Measurements from ENCODE around the gene CD47. TPM values are rescaled to one million over a fixed set of nuclear protein-coding genes. Genes with fewer than 3 reads are reported as not detected.

The CD47 gene
- total RNA-seq, 1 experiment from 2014 or later: 15.5 TPM

- TF ChIP-seq CTCF (IDR thresholded peaks at IDR 0.05; ENCODE audit: insufficient read depth in 1 of 2, low read depth in 1 of 2, low read length in 1 of 2, severe bottlenecking in 1 of 2, unreplicated experiment in 1 of 2): no peak
- DNase-seq: no peak
- BruUV-seq (replicated peaks): no TSS peak
- CTCF ChIA-PET: no interaction called here
- Mint-ChIP-seq H3K27me3 (ENCODE audit: insufficient read depth, unreplicated experiment) (peaks cover 3% of the 10 kb centered on the region), H3K4me1 (ENCODE audit: low read depth, unreplicated experiment) (no peaks in the 10 kb centered on the region), H3K27ac (ENCODE audit: unreplicated experiment) (no peak overlapping the region), H3K4me3 (ENCODE audit: unreplicated experiment) (no peak overlapping the region), H3K9me3 (ENCODE audit: unreplicated experiment) (no peaks in the 10 kb centered on the region), H3K36me3 (ENCODE audit: insufficient read depth, unreplicated experiment) (no peaks in the 10 kb centered on the region)
- H3K36me3 ChIP-seq (ENCODE audit: control insufficient read depth, insufficient read depth, low read length): no peaks in the 10 kb centered on the region
- POLR2A ChIA-PET: no interaction called here
- H3K4me1 ChIP-seq: no peaks in the 10 kb centered on the region
- intact Hi-C loops (cut with micrococcal nuclease; ENCODE audit: unreplicated experiment): no loop called here
- H3K9me3 ChIP-seq: no peaks in the 10 kb centered on the region
- no peak overlapping the region for H3K4me3 ChIP-seq (ENCODE audit: low read depth, low read length)
- no peaks in the 10 kb centered on the region for H3K27me3 ChIP-seq (replicated peaks; ENCODE audit: control insufficient read depth, insufficient read depth, low read length)
Measured at GRCh38 chr3:108073764-108074431, 16.9 kb downstream of the CD47 start.

GRCh38 chr3:108071368-108071767 lies 19.5 kb downstream of the CD47 start:
- Histone ChIP-seq H3K4me3 (ENCODE audit: low read depth, low read length) (no peak overlapping the region), H3K4me1 (no peaks in the 10 kb centered on the region), H3K9me3 (no peaks in the 10 kb centered on the region), H3K36me3 (ENCODE audit: control insufficient read depth, insufficient read depth, low read length) (no peaks in the 10 kb centered on the region), H3K27me3 (replicated peaks; ENCODE audit: control insufficient read depth, insufficient read depth, low read length) (no peaks in the 10 kb centered on the region)
- POLR2A ChIA-PET: no interaction called here
- Mint-ChIP-seq H3K4me3 (ENCODE audit: unreplicated experiment) (no peak overlapping the region), H3K36me3 (ENCODE audit: insufficient read depth, unreplicated experiment) (no peaks in the 10 kb centered on the region), H3K27me3 (ENCODE audit: insufficient read depth, unreplicated experiment) (peaks cover 3% of the 10 kb centered on the region), H3K9me3 (ENCODE audit: unreplicated experiment) (no peaks in the 10 kb centered on the region), H3K4me1 (ENCODE audit: low read depth, unreplicated experiment) (no peaks in the 10 kb centered on the region), H3K27ac (ENCODE audit: unreplicated experiment) (no peak overlapping the region)
- intact Hi-C loops (cut with micrococcal nuclease; ENCODE audit: unreplicated experiment): no loop called here
- CTCF ChIA-PET: no interaction called here
- no peak for TF ChIP-seq CTCF (IDR thresholded peaks at IDR 0.05; ENCODE audit: insufficient read depth in 1 of 2, low read depth in 1 of 2, low read length in 1 of 2, severe bottlenecking in 1 of 2, unreplicated experiment in 1 of 2)
- no TSS peak for BruUV-seq (replicated peaks)
- DNase-seq: no peak

- intact Hi-C loops (cut with micrococcal nuclease; ENCODE audit: unreplicated experiment): no loop called here
- no TSS peak for BruUV-seq (replicated peaks)
- Histone ChIP-seq H3K36me3 (ENCODE audit: control insufficient read depth, insufficient read depth, low read length) (no peaks in the 10 kb centered on the region), H3K4me3 (ENCODE audit: low read depth, low read length) (no peak overlapping the region), H3K27me3 (replicated peaks; ENCODE audit: control insufficient read depth, insufficient read depth, low read length) (no peaks in the 10 kb centered on the region), H3K4me1 (no peaks in the 10 kb centered on the region), H3K9me3 (no peaks in the 10 kb centered on the region)
- Mint-ChIP-seq H3K9me3 (ENCODE audit: unreplicated experiment) (no peaks in the 10 kb centered on the region), H3K27ac (ENCODE audit: unreplicated experiment) (no peak overlapping the region), H3K4me3 (ENCODE audit: unreplicated experiment) (no peak overlapping the region), H3K4me1 (ENCODE audit: low read depth, unreplicated experiment) (no peaks in the 10 kb centered on the region), H3K36me3 (ENCODE audit: insufficient read depth, unreplicated experiment) (no peaks in the 10 kb centered on the region), H3K27me3 (ENCODE audit: insufficient read depth, unreplicated experiment) (peaks cover 3% of the 10 kb centered on the region)
- no peak for TF ChIP-seq CTCF (IDR thresholded peaks at IDR 0.05; ENCODE audit: insufficient read depth in 1 of 2, low read depth in 1 of 2, low read length in 1 of 2, severe bottlenecking in 1 of 2, unreplicated experiment in 1 of 2)
- DNase-seq: no peak
- POLR2A ChIA-PET: no interaction called here
- CTCF ChIA-PET: no interaction called here
Measured at GRCh38 chr3:108070356-108070755, 20.5 kb downstream of the CD47 start.

Measured in Caco-2 (cell line).